Measurements from ENCODE around the gene GRIN2D. TPM values are rescaled to one million over a fixed set of nuclear protein-coding genes. Genes with fewer than 3 reads are reported as not detected.
"Not testable (repeated sequence)": the region's sequence is repeated elsewhere in the genome, so short reads cannot be mapped to it uniquely, and the experiment has no call there.

GRIN2D gene
- total RNA-seq, 1 experiment from 2014 or later = 0.25 TPM

DNA sequence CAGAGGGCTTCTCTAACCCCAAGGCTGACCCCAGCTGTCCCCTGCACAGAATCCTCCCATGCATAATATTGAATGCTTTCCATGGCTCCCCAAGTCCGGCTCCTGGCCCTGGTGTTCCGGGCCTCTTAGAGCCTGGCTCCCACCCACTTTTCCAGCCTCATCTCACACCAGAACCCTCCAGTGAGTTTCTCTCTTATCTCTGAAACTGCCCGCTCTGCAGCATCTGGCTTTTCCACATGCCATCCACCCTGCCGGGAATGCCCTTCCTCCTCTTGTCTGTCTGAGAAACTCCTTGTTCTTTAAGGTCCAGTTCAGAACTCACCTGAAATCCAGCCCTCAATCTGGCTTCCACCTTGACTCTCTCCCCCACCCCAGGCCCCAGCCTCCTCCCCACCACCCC is 22.5 kb upstream of the GRIN2D start:
- no peak for DNase-seq (ENCODE audit: extremely low read depth, low read depth)

DNA sequence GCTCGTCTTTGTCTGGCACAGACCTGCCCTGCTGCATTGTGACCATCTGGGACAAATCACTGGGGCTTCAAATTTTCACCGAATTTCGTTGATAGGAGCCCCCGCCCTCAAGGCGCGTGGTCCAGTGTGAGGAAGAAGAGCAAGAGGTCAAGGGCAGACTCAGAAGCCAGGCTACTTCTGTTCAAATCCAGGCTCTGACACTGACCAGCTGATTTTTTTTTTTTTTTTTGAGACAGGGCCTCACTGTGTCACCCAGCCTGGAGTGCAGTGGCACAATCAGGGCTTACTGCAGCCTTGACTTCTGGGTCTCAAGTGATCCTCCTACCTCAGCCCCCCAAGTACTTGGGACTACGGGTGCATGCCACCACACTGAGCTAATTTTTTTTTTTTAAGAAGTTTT is 22.1 kb upstream of the GRIN2D start:
- DNase-seq (ENCODE audit: extremely low read depth, low read depth) = no peak

DNA sequence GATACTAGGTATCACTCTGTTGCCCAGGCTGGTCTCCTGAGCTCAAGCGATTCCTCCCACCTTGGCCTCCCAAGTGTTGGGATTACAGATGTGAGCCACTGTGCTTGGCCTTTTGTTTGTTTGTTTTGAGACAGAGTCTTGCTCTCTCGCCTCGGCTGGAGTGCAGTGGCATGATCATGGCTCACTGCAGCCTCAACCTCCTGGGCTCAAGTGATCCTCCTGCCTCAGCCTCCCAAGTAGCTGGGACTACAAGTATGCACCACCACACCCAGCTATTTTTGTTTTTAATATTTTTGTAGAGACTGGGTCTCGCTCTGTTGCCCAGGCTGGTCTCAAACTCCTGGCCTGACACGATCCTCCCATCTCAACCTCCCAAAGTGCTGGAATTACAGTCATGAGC is 21.7 kb upstream of the GRIN2D start:
- DNase-seq (ENCODE audit: extremely low read depth, low read depth) = not testable (repeated sequence)

DNA sequence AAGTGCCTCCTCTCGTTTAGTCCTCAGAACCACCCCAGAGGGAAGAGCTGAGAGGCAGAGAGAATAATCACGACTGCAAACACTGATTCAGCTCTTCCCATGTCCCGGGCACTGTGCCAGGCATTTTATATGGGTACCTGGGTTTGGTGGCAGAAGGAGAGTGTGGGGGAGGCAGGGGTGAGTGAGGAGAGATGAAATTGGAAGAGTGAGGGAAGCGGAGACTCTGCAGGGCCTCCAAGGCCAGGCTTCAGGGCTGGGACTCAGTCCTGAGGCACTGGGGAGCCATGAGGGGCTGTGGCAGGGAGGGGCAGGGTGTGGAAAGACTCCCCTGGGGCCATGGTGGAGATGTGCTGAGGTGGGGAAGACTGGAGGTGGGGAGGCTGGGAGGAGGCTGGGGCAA is 20.6 kb upstream of the GRIN2D start:
- no peak for DNase-seq (ENCODE audit: extremely low read depth, low read depth)

DNA sequence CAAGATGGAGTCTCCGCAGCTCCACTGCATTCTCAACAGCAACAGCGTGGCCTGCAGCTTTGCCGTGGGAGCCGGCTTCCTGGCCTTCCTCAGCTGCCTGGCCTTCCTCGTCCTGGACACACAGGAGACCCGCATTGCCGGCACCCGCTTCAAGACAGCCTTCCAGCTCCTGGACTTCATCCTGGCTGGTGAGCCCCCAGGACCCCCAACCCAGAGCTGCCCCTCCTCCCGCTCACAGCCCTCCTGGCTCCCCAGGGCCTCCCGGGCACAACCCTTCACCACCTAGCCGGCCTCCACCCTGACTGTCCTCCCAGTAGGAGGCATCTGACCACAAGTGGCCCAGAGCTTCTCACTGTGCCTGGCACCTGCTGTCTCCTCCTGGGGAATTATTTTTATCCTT is 19.9 kb upstream of the GRIN2D start:
- DNase-seq (ENCODE audit: extremely low read depth, low read depth) = no peak

DNA sequence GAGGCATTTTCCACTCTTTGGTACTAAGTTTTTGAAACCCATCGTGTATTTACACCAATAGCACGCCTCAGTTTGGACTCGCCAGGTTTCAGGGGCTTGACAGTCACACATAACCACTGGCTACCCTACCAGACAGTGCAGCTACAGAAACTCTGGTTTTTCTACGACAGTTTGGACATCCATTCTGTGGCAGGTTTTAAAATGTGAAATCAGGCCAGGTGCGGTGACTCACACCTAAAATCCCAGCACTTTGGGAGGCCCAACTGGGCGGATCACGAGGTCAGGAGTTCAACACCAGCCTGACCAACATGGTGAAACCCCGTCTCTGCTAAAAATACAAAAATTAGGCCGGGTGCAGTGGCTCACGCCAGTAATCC is 15.3 kb upstream of the GRIN2D start:
- DNase-seq (ENCODE audit: extremely low read depth, low read depth) = no peak

DNA sequence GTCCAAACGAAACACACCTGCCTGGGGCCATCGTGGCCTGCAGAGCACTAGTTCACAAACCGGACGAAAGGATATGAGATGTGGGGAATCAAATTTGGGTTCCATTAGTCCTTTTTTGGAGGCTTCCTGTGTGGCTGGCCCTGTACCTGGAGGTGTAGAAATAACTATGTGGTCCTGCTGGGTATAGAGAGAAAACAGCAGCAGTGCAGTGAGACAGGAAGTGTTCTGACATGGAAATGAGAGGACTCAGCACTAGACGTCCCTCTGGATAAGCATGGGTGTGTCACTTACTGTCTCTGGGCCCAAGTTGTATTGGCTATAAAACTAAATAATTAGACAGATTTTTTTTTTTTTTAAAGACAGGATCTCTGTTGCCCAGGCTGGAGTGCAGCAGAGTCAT is 14.4 kb upstream of the GRIN2D start:
- no peak for DNase-seq (ENCODE audit: extremely low read depth, low read depth)

DNA sequence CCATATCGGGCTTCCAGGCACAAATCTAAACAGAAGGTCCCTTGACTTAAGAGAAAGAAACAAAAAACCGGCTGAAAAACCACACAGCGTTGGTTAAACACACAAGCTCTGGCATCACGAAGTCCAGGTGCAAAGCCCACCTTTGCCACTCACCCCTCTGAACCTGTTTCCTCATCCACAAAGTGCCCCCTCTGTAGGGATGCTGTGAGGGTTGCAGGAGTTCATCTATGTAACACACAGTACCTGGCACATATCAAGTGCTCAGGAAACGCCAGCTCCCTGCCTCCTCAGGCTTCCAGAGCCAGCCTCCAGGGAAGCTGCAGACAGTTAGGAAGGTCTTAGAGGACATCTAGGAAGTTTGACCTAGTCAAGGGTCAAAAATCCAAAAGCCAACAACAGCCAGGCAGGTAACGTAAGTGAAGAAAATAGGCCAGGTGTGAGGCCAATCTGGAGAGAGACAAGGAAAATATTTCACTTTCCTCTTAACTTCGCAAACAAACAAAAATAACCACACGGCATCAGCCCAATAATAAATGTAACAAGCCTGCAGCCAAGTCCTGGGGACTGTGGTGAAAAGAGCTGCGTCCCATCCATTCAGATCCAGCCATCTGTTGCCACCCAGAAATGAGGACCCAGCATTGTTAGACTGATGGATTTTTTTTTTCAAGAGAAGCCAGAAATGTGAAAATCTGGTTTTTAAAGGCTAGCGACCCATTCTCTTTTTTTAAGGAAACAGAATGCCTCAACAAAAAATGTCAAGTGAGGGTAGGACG is 12.1 kb upstream of the GRIN2D start:
- no peak for DNase-seq (ENCODE audit: extremely low read depth, low read depth)

DNA sequence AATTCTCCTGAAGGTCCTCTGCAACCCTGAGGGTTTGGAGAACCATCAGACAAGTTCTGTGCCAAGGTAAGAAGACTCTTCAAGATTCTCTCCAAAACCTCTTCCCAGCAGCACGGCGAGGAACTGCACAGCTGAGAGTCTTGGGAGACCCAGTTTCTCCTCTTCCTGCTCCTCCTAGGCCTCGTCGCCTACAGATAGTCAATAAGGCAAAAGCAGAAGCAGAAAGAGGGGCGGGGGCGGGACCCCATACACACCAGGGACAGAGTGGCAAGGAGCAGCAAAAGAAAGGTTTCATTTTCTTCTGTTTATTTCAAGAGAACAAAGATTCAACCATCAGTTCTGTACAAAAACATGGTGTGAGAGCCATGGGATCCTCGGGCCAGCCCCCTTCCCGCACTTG is 11.2 kb upstream of the GRIN2D start:
- DNase-seq (ENCODE audit: extremely low read depth, low read depth) = no peak

DNA sequence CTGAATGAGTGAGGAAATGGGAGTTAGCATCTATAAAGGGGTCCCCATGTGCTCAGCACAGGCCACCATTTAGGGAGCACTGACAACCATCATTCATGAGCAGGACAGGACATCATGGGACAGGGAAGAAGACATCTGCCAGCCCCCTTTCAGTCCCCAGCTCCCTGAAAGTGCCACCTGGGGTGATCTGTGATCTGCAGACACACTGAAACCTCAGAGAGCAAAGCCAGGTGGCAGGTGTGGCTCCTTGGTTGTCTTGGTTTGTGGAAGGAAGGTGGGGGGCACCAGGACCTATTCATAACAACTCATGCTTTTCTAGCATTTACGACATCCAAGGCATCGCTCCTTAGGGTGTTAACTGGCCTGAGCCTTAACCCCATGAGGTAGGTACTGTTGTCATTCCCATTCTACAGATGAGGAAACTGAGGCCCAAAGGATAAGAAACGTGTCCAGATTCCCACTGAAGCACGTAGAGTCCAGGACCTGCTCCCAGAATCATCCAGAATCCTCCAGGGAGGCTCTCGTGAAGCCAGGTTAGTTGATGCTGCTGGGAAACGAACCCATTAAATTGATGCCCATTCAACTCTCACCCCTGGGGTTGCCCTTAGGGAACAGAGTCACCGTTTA is 7.9 kb upstream of the GRIN2D start:
- no peak for DNase-seq (ENCODE audit: extremely low read depth, low read depth)

DNA sequence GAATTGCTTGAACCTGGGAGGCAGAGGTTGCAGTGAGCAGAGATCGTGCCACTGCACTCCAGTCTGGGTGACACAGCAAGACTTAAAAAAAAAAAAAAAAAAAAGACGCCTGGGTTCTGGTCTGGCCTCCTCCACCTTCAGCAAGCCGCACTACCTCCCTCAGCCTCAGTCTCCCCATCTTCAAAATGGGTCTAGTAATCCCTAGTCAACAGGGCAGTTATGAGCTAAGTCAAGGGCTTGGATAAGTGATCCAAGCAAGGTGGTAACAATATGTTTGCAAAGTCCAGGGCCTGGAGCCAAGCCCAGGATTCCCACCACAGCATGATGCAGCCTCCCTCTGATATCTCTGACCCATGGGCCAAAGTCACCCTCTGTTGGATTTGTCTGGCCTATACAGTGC is 6.5 kb upstream of the GRIN2D start:
- no peak for DNase-seq (ENCODE audit: extremely low read depth, low read depth)

DNA sequence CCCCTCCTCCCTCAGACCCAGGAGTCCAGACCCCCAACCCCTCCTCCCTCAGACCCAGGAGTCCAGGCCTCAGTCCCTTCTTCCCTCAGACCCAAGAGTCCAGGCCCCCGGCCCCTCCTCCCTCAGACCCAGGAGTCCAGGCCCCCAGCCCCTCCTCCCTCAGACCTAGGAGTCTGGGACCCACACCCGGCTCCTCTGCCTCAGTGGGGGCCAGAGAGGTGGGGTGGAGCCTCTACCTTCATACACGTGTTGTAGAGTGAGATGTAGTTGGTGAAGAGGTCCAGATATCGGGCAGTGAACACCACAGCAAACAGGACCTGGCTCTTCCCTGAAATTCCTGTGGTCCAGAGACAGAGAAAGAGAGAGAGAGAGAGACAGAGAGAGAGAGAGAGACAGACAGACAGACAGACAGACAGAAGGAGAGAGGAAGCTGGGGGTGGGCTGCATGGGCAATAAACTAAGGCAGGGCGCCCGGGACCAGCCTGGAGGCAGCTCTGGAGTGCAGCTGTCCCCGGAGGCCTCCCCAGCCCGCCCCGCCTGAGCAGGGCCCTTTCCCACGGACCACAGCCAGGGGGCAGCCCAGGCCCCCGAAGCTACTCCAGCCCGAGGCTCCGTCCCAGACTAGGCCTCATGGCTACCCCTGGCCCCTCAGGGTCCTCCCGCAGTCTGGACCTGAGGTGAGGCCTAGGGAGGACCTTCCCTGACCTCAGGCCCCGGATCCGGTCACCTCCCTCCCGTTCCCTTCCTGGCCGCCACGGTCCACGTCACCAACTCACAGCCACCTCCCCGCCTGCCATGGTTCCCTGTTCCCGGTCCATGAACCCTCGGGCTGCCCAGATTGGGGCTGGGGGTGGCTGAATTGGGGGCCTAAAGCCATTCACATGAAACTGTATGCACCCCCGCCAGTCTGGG is 3.0 kb upstream of the GRIN2D start:
- no peak for DNase-seq (ENCODE audit: extremely low read depth, low read depth)

DNA sequence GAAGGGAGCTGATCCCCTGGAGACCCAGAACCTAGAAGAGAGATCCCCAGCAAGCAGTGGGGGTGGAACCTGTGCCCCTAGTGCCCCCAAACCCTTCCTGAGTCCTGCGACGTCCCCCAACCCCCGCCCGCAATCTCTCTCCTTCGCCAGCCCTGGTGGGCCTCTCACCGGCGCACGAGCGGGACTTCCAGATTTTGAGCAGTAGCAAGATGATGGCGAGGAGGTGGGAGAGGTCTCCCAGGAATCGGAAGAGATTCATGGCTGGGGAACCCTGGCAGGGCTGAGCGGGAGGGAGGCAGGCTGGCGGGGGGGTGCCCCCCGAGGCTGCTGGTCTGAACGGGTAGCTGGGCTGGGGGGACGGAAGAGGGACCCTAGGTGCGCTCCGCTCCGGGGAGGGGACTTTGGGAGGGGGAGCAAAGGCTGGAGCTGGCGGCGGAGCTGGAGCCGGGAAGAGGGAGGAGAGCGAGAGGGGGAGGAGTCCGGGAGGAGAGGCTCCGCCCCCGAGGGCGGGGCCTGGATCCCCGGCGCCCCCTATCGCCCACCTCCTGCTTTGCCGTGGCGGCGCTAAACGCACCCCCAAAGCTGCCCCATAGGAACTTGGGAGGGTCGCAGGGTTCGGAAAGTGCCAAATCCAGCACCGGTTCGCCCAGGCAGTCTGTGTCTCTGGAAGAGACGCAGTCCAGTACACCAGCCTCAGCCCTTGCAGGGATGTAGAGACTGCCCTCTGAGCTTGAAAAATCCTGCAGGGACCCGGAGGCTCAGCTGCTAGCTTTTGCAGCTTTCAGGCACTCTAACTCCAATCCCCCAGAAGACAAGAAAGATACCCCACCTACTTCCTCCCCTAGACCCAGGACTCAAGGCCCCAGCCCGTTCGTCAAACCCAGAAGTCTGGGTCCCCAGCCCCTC is 2.1 kb upstream of the GRIN2D start, which contains the start of gene KDELR1:
Gene KDELR1, minus strand, starts transcription at position 452 of the 906 bp plus-strand sequence. Its CDS starts 193 bp downstream, at position 259.
- DNase-seq (ENCODE audit: extremely low read depth, low read depth) = peak; percentile 53

DNA sequence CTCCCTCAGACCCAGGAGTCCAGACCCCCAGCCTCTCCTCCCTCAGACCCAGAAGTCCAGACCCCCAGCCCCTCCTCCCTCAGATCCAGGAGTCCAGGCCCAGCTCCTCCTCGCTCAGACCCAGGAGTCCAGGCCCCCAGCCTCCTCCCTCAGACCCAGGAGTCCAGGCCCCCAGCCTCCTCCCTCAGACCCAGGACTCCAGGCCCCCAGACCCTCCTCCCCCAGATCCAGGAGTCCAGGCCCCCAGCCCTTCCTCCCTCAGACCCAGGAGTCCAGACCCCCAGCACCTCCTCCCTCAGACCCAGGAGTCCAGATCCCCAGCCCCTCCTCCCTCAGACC is 1.5 kb upstream of the GRIN2D start:
- DNase-seq (ENCODE audit: extremely low read depth, low read depth) = not testable (repeated sequence)

DNA sequence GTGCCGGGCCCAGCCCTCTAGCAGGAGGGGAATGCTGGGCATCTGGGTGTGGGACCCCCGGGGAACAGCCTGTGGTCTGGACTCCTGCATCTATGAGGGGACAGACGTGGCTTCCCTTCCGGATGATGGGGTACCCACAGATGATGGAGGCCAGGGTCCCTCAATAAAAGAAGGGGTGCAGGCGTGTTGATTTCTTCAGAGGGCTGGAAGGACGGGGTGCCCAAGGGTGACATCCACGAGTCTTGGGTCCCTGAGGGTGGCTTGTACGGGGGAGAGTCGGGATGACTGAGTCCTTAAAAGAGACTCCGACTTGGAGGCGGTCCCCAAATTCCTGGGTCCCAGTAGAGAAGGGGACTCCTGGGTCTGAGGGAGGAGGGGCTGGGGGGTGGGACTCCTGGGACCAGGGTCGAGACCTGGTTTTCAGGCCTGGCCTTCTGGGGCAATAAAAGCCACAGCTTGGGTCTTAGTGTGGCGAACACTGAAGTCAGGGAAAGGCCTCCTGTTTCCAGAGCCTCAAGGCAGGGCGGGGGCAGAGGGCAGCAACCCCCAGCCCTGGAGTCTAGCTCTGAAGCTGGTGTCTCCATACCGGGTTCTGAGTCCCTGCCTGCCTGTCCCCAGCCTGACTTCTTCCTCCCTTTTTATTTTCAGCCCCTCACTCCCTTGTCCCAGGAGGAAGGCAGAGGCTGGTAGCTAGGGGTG is 459 bp upstream of the GRIN2D start:
- DNase-seq (ENCODE audit: extremely low read depth, low read depth) = no peak

DNA sequence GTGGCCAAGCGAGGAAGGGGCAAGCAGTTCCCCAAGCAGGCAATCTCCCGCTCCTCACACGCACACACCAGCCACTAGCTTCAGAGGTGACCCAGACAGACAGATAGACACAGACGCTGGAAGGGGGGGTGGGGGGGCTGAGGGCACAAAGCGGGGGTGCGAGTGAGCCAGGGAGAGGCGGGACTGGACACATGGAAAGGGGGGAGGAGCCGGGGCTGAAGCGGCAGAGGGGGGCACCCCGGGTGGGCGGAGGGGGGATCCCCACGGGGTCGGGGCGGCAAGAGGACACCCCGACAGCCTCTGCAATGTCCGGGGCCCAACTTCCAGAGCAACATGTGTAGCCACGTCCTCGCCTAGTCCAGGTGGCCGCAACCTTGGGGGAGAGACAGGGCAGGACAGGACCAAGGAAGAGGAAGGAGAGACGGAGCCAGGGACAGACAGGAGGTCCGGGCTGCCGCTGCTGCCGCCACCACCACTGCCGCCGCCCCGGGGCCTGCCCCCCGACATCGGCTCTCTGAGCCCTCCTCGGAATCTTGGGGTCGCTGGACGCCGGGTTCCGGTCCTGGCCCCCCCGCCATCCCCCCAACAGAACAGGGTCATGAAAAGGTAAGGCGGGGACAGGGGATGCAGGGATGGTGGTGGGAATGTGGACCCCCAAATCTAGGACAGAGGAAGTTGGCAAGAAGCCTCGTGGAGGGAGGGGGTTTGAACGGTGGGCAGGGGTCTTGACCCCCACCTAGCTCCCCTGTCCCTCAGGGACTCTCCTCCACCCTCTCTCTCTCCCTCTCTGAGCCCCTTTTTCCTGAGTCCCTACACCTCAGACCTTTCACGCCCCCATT is 1.1 kb downstream of the GRIN2D start:
- DNase-seq (ENCODE audit: extremely low read depth, low read depth) = no peak

DNA sequence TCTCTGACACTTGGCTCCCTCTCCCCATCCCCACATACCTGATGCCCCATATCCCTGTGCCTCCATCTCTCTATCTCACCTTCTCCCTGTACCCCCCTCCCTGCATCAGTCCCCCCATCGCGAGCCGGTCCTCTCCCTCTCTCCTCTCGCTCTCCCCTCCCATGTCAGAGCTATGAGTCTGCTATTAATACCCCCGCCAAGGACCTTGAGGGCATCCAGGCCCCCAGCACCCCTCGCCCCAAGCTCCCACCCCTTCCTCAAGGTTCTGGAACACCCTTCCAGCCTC is 1.6 kb downstream of the GRIN2D start:
- DNase-seq (ENCODE audit: extremely low read depth, low read depth) = no peak

DNA sequence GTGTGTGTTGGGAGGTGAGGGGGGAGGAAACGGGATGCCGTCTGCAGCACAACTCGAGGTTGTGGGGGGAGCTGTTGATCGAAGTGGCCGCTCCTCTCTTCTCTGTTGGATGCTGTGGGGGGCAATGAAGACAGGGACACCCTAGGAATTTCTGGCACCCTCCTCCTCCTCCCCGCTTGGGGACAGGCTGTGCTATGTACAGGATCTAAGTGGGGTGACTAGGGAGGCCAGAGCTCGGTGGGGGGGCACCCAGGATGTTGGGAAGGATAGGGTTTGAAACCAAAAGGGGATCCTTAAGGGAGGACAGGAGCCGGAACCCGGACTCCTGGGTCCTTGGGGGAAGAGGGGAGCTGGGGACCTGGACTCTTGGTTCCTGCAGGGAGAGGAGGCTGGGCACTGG is 2.0 kb downstream of the GRIN2D start:
- no peak for DNase-seq (ENCODE audit: extremely low read depth, low read depth)

All from NCI-H460 (cell line).